Psoas muscle (tissue), 8 donors: ENCODE data around the gene TMEM30A. TPM values are rescaled to one million over a fixed set of nuclear protein-coding genes. Genes with fewer than 3 reads are reported as not detected.
A peak's percentile ranks its signal among the peaks of the same experiment; 100 is the strongest.

ENCODE experiments used
- ATAC-seq, 4 donors: fragments of 200-7000 bp; cut with Tn5 transposase; one replicate each; pipeline ENCODE4 v1.9.1; 2020; ENCODE audit warnings: moderate library complexity in 3 of 4, mild to moderate bottlenecking in 2 of 4
- DNase-seq, 2 donors: peaks; one replicate each; pipeline ENCODE4 v3.0.0-alpha.2; 2020
- H3K27ac ChIP-seq: fragments of 200-600 bp; one replicate; pipeline ENCODE4 v1.8.0; 2022
- H3K27me3 ChIP-seq, 3 donors: fragments of 200-600 bp in 1 of 3; one replicate each; pipeline versions ENCODE4 v1.6.1 to v1.8.0; 2013 to 2022; ENCODE audit warnings: low read length in 2 of 3, mild to moderate bottlenecking in 2 of 3, moderate library complexity in 1 of 3; ENCODE audit not compliant: insufficient read depth in 3 of 3
- H3K36me3 ChIP-seq, 2 donors: fragments of 200-600 bp in 1 of 2; one replicate each; pipeline versions ENCODE4 v1.6.1 to v1.8.0; 2013 to 2022; ENCODE audit warnings: low read depth in 1 of 2, mild to moderate bottlenecking in 1 of 2, moderate library complexity in 1 of 2; ENCODE audit not compliant: insufficient read depth in 1 of 2
- H3K4me1 ChIP-seq: fragments of 200-600 bp; one replicate; pipeline ENCODE4 v1.8.0; 2022
- H3K4me3 ChIP-seq: fragments of 200-600 bp; one replicate; pipeline ENCODE4 v1.8.0; 2022; ENCODE audit warnings: mild to moderate bottlenecking
- H3K9me3 ChIP-seq: fragments of 200-600 bp; one replicate; pipeline ENCODE4 v1.8.0; 2022
- CTCF ChIP-seq: fragments of 200-600 bp; IDR thresholded peaks from one replicate; pipeline ENCODE4 v1.8.0; 2022; ENCODE audit warnings: antibody characterized with exemption
- WGBS, 3 donors: extraction: QIAGEN DNeasy Blood & Tissue Kit; methylation state at CpG; one replicate each; pipeline versions ENCODE4 v1.1.6 to v1.1.7; 2013; 5-methylcytosine and 5-hydroxymethylcytosine counted together
- intact Hi-C, 2 donors: fragments of 100-400 bp; cut with DNase I; formaldehyde crosslinking; loops; one replicate each; pipeline versions ENCODE4 v1.11.0 to v1.14.2; 2022
- polyA plus RNA-seq, 3 donors: library from polyadenylated mRNA; stranded (reverse); fragments of 200-250 nt; gene quantifications; one replicate each; pipeline ENCODE4 v1.2.3, GENCODE V29; 2013
- total RNA-seq, 4 donors: library from RNA; stranded (reverse); fragmentation: NEBNext Ultra II Directional in 2 of 4; extraction: Animal tissue kit (Norgen Biotek cat#: 25700) in 2 of 4; gene quantifications; one replicate each; pipeline versions ENCODE4 v1.2.1 to v1.2.4, GENCODE V29; 2021 to 2023
- donor health status: healthy with polysubstance abuse.
- donor health status: DM: no; HTN: no; CAD: no; lungs with moderate emphysema.
- donor health status: Bipolar disorder and iron deficiency.
- donor health status: healthy.
- donor health status: DM: yes; HTN: yes; CAD: no.
- donor health status: DM: no; HTN: no; CAD: no.
- donor health status: DM: no; HTN: no; CAD: no.
- donor health status: DM: yes; HTN: yes; CAD: no.

TMEM30A gene
- total and polyA plus RNA-seq, 7 donors = 18.7 to 52.6 (median 37.6) TPM

- no peak for DNase-seq
- H3K9me3 ChIP-seq = no peaks in the 10 kb centered on the region
- H3K4me1 ChIP-seq = peaks cover 28% of the 10 kb centered on the region
- peaks cover 3 to 36% of the 10 kb centered on the region in 2 donors for H3K36me3 ChIP-seq
- intact Hi-C loops = loop anchor here (2.0 to 5.0 kb wide), 2 partner anchors 254 to 258 kb away; no protein-coding TSS in a partner anchor
- H3K27me3 ChIP-seq = no peaks in the 10 kb centered on the region
- peak in 2 of 4 donors; percentile 20 to 23 for ATAC-seq
- WGBS, 3 donors = 72 to 78% (median 73%) methylated on average over 5 of the region's 5 CpGs
- peak overlapping the region; percentile 42 for H3K27ac ChIP-seq
- no peak overlapping the region for H3K4me3 ChIP-seq
- TF ChIP-seq CTCF = no peak
Measured at GRCh38 chr6:75268121-75268987, 16.2 kb downstream of the TMEM30A start.

GRCh38 chr6:75267461-75267860 lies 17.1 kb downstream of the TMEM30A start:
- H3K27ac ChIP-seq = peak overlapping the region; percentile 42
- TF ChIP-seq CTCF = no peak
- no peaks in the 10 kb centered on the region for H3K27me3 ChIP-seq
- intact Hi-C loops = loop anchor here in 1 of 2 donors (5.0 kb wide), 1 partner anchor 255 kb away; no protein-coding TSS in a partner anchor
- ATAC-seq (peak in 1 of 4 donors; percentile 49), DNase-seq (no peak)
- no peak overlapping the region for H3K4me3 ChIP-seq
- peaks cover 0 to 38% of the 10 kb centered on the region in 2 donors for H3K36me3 ChIP-seq
- H3K4me1 ChIP-seq = peaks cover 20% of the 10 kb centered on the region
- H3K9me3 ChIP-seq = no peaks in the 10 kb centered on the region
- 23 to 35% (median 24%) methylated on average over 4 of the region's 4 CpGs for WGBS, 3 donors

- ATAC-seq = peak; percentile 50 to 86 (median 79)
- Histone ChIP-seq H3K27me3 (no peaks in the 10 kb centered on the region), H3K4me3 (no peak overlapping the region), H3K27ac (no peak overlapping the region), H3K4me1 (peaks cover 17% of the 10 kb centered on the region), H3K9me3 (no peaks in the 10 kb centered on the region), H3K36me3 (peaks cover 0 to 32% of the 10 kb centered on the region in 2 donors)
- 45 to 49% (median 46%) methylated on average over 2 of the region's 2 CpGs for WGBS, 3 donors
- no peak for DNase-seq
- intact Hi-C loops = loop anchor here in 1 of 2 donors (5.0 kb wide), 1 partner anchor 255 kb away; no protein-coding TSS in a partner anchor
- TF ChIP-seq CTCF = peak; percentile 87
Measured at GRCh38 chr6:75266716-75267291, 17.8 kb downstream of the TMEM30A start.

GRCh38 chr6:75263401-75263750 lies 21.2 kb downstream of the TMEM30A start:
- no peaks in the 10 kb centered on the region for H3K9me3 ChIP-seq
- no peak for ATAC-seq
- intact Hi-C loops = no loop called here
- H3K27ac ChIP-seq = no peak overlapping the region
- H3K4me3 ChIP-seq = no peak overlapping the region
- peaks cover 0 to 60% of the 10 kb centered on the region in 2 donors for H3K36me3 ChIP-seq
- H3K27me3 ChIP-seq = no peaks in the 10 kb centered on the region
- H3K4me1 ChIP-seq = peaks cover 13% of the 10 kb centered on the region
- DNase-seq = no peak
- TF ChIP-seq CTCF = no peak
